ENCODE results near the gene FAM219B. TPM values are rescaled to one million over a fixed set of nuclear protein-coding genes. Genes with fewer than 3 reads are reported as not detected.
A peak's percentile ranks its signal among the peaks of the same experiment; 100 is the strongest.

Gene FAM219B
- total and polyA plus RNA-seq, 10 of the 15 experiments (the other 5 are each of a cell fraction or from before 2014, with no cell fraction given), result 7.6 to 53.2 (median 29.4) TPM

GRCh38 chr15:74937590-74938371 is 31.1 kb upstream of the FAM219B start, which contains the start of gene COX5A (continued):
- TF ChIP-seq ASH2L (IDR thresholded peaks at IDR 0.05; ENCODE audit: borderline replicate concordance, low read depth), result peak; percentile 57; the same call in 1 of the 2 replicates
- peak; percentile 72 to 99 for TF ChIP-seq EGR1 (IDR thresholded peaks at IDR 0.05; ENCODE audit: borderline replicate concordance in 1 of 2, low read depth in 2 of 2, low read length in 2 of 2)
- peak; percentile 77; the same call in 1 of the 2 replicates for TF ChIP-seq SMARCA5 (IDR thresholded peaks at IDR 0.05)
- no peak for TF ChIP-seq ZZZ3 (IDR thresholded peaks at IDR 0.05; ENCODE audit: control insufficient read depth, insufficient read length, low read depth)
- no peak for TF ChIP-seq RAD21 (IDR thresholded peaks at IDR 0.05; ENCODE audit: insufficient read depth, low read depth, low read length)
- TF ChIP-seq SIX5 (IDR thresholded peaks at IDR 0.05; ENCODE audit: low read depth, low read length, severe bottlenecking), result no peak
- peak; percentile 77; the same call in 1 of the 2 replicates for TF ChIP-seq TCF3 (IDR thresholded peaks at IDR 0.05; ENCODE audit: borderline replicate concordance, insufficient read depth, low read depth, low read length)
- TF ChIP-seq MEF2A (IDR thresholded peaks at IDR 0.05; ENCODE audit: insufficient read depth, low read depth, low read length), result no peak
- TF ChIP-seq FOS (IDR thresholded peaks at IDR 0.05; ENCODE audit: borderline replicate concordance, extremely low read depth, insufficient read length), result no peak
- no peak for TF ChIP-seq SKIL (IDR thresholded peaks at IDR 0.05; ENCODE audit: low read depth, poor library complexity, severe bottlenecking)
- TF ChIP-seq MYC (IDR thresholded peaks at IDR 0.05; ENCODE audit: insufficient read depth, insufficient read length, insufficient replicate concordance, low read length, severe bottlenecking), result no peak
- TF ChIP-seq CHD4 (IDR thresholded peaks at IDR 0.05), result no peak
- no peak for TF ChIP-seq NFYA (IDR thresholded peaks at IDR 0.05; ENCODE audit: borderline replicate concordance, low read depth, low read length)
- TF ChIP-seq PAX8 (IDR thresholded peaks at IDR 0.05), result no peak
- no peak for TF ChIP-seq SUZ12 (IDR thresholded peaks at IDR 0.05; ENCODE audit: unreplicated experiment)
- TF ChIP-seq RAD51 (IDR thresholded peaks at IDR 0.05), result peak; percentile 84
- peak; percentile 87 for TF ChIP-seq DPF2 (IDR thresholded peaks at IDR 0.05)
- TF ChIP-seq PBX3 (IDR thresholded peaks at IDR 0.05; ENCODE audit: insufficient replicate concordance, low read depth, low read length), result peak; percentile 49
- TF ChIP-seq GABPA (IDR thresholded peaks at IDR 0.05; ENCODE audit: low read depth), result no peak
- peak; percentile 87 for TF ChIP-seq PAX5 (IDR thresholded peaks at IDR 0.05; ENCODE audit: borderline replicate concordance, low read depth, low read length)
- TF ChIP-seq CBX5 (IDR thresholded peaks at IDR 0.05; ENCODE audit: low read depth), result no peak
- TF ChIP-seq BACH1 (IDR thresholded peaks at IDR 0.05; ENCODE audit: borderline replicate concordance), result peak; percentile 85
- no peak for TF ChIP-seq SPI1 (IDR thresholded peaks at IDR 0.05; ENCODE audit: borderline replicate concordance, insufficient read depth, low read depth, low read length)
- TF ChIP-seq RBBP5 (conservative IDR thresholded peaks at IDR 0.05), result no peak
- peak; percentile 86; the same call in 1 of the 2 replicates for TF ChIP-seq RB1 (IDR thresholded peaks at IDR 0.05; ENCODE audit: borderline replicate concordance)
- TF ChIP-seq MTA3 (IDR thresholded peaks at IDR 0.05; ENCODE audit: borderline replicate concordance, low read length), result no peak
- no peak for TF ChIP-seq JUND (IDR thresholded peaks at IDR 0.05; ENCODE audit: low read depth, low read length)
- no peak for TF ChIP-seq IKZF2 (IDR thresholded peaks at IDR 0.05)
- TF ChIP-seq MXI1 (IDR thresholded peaks at IDR 0.05; ENCODE audit: low read depth, low read length), result peak; percentile 79

Data from GM12878 (cell line).